GM23338 (cell line): Measurements from ENCODE around the gene LRRC10B. TPM values are rescaled to one million over a fixed set of nuclear protein-coding genes. Genes with fewer than 3 reads are reported as not detected.

Experiments used
- ATAC-seq: fragments of 200-7000 bp; cut with Tn5 transposase; 3 replicates; pipeline ENCODE4 v1.9.1; 2020
- DNase-seq: peaks from one replicate; pipeline ENCODE4 v3.0.0-alpha.2; 2015; ENCODE audit warnings: low spot score
- H2AFZ ChIP-seq: fragments of 200-600 bp; sonication (generic); 2 replicates; pipeline ENCODE4 v1.8.0; 2016; ENCODE audit warnings: antibody characterized with exemption, mild to moderate bottlenecking, moderate library complexity
- H3F3A ChIP-seq: fragments of 200-600 bp; sonication (generic); replicated peaks from 2 replicates; pipeline ENCODE4 v1.8.0; 2017; ENCODE audit warnings: antibody characterized with exemption, mixed run types, low read depth
- H3K27ac ChIP-seq: fragments of 200-600 bp; sonication (generic); 2 replicates; pipeline ENCODE4 v1.6.1; 2016; ENCODE audit warnings: low read depth
- H3K27me3 ChIP-seq: fragments of 200-600 bp; sonication (generic); 2 replicates; pipeline ENCODE4 v1.8.0; 2016; ENCODE audit warnings: mild to moderate bottlenecking, mixed run types, moderate library complexity; ENCODE audit not compliant: insufficient read depth
- H3K36me3 ChIP-seq: fragments of 200-600 bp; sonication (generic); 2 replicates; pipeline ENCODE4 v1.8.0; 2016; ENCODE audit warnings: mild to moderate bottlenecking; ENCODE audit not compliant: insufficient read depth
- H3K4me1 ChIP-seq: fragments of 200-600 bp; sonication (generic); 2 replicates; pipeline ENCODE4 v1.8.0; 2016; ENCODE audit warnings: mild to moderate bottlenecking, moderate library complexity; ENCODE audit not compliant: insufficient read depth
- H3K4me2 ChIP-seq: fragments of 200-600 bp; sonication (generic); 2 replicates; pipeline ENCODE4 v1.7.1; 2017; ENCODE audit warnings: mixed run types
- H3K4me3 ChIP-seq: fragments of 200-600 bp; sonication (generic); 2 replicates; pipeline ENCODE4 v1.6.1; 2016; ENCODE audit warnings: mixed run types
- H3K79me2 ChIP-seq: fragments of 200-600 bp; sonication (generic); replicated peaks from 2 replicates; pipeline ENCODE4 v1.8.0; 2017; ENCODE audit warnings: mild to moderate bottlenecking; ENCODE audit not compliant: insufficient read depth
- H3K9me2 ChIP-seq: fragments of 200-600 bp; sonication (generic); 2 replicates; pipeline ENCODE4 v1.8.0; 2017; ENCODE audit not compliant: insufficient read depth
- H4K20me1 ChIP-seq: fragments of 200-600 bp; sonication (generic); replicated peaks from 2 replicates; pipeline ENCODE4 v1.8.0; 2017; ENCODE audit warnings: mild to moderate bottlenecking; ENCODE audit not compliant: insufficient read depth
- H3K27ac Mint-ChIP-seq: 2 replicates; pipeline ENCODE4 v1.8.0; 2020; ENCODE audit warnings: inconsistent platforms, mild to moderate bottlenecking, moderate library complexity, mixed read lengths
- H3K27me3 Mint-ChIP-seq: 3 replicates; pipeline ENCODE4 v1.8.0; 2022; ENCODE audit warnings: low read depth, mild to moderate bottlenecking, moderate library complexity, mixed read lengths, inconsistent platforms; ENCODE audit not compliant: insufficient read depth, poor library complexity
- H3K36me3 Mint-ChIP-seq: 3 replicates; pipeline ENCODE4 v1.8.0; 2021; ENCODE audit warnings: low read depth, mild to moderate bottlenecking, inconsistent platforms, moderate library complexity, mixed read lengths
- H3K4me1 Mint-ChIP-seq: 3 replicates; pipeline ENCODE4 v1.8.0; 2020; ENCODE audit warnings: mild to moderate bottlenecking, inconsistent platforms, mixed read lengths
- H3K4me3 Mint-ChIP-seq: 3 replicates; pipeline ENCODE4 v1.8.0; 2021; ENCODE audit warnings: moderate library complexity, mild to moderate bottlenecking, inconsistent platforms, mixed read lengths
- H3K9me3 Mint-ChIP-seq: 3 replicates; pipeline ENCODE4 v1.8.0; 2020; ENCODE audit warnings: moderate library complexity, mild to moderate bottlenecking, inconsistent platforms, mixed read lengths
- CREB1 ChIP-seq: fragments of 250-450 bp; sonication (Bioruptor Pico); IDR thresholded peaks from 2 replicates; pipeline ENCODE4 v1.5.0; 2020; ENCODE audit warnings: low read depth, mild to moderate bottlenecking, moderate library complexity
- EZH2 ChIP-seq: fragments of 200-600 bp; sonication (generic); IDR thresholded peaks from one replicate; pipeline ENCODE4 v1.8.0; 2017; ENCODE audit warnings: antibody characterized with exemption, mild to moderate bottlenecking, low read depth; ENCODE audit not compliant: unreplicated experiment
- EZH2phosphoT487 ChIP-seq: fragments of 200-600 bp; sonication (generic); IDR thresholded peaks from one replicate; pipeline ENCODE4 v1.8.1; 2018; ENCODE audit warnings: antibody characterized with exemption; ENCODE audit not compliant: unreplicated experiment
- NANOG ChIP-seq: IDR thresholded peaks from 2 replicates; pipeline ENCODE4 v1.6.1; 2016; ENCODE audit warnings: antibody characterized with exemption, borderline replicate concordance
- POLR2AphosphoS5 ChIP-seq: IDR thresholded peaks from 2 replicates; pipeline ENCODE4 v1.6.1; 2016; ENCODE audit warnings: antibody characterized with exemption, low read depth
- STAT1 ChIP-seq: IDR thresholded peaks from one replicate; pipeline ENCODE4 v1.6.1; 2016; ENCODE audit warnings: antibody characterized with exemption; ENCODE audit not compliant: unreplicated experiment
- ZNF114 ChIP-seq: fragments of 250-450 bp; sonication (Bioruptor Pico); IDR thresholded peaks from 2 replicates; pipeline ENCODE4 v1.5.0; 2020; ENCODE audit warnings: mild to moderate bottlenecking, moderate library complexity
- ZNF331 ChIP-seq: fragments of 250-450 bp; sonication (Bioruptor Pico); IDR thresholded peaks from 2 replicates; pipeline ENCODE4 v1.5.0; 2020; ENCODE audit warnings: low read depth, mild to moderate bottlenecking, moderate library complexity
- polyA plus RNA-seq: library from polyadenylated mRNA; unstranded; fragments of >200 nt; fragmentation: Nextera tagmentation; extraction: Ambion mirVana; gene quantifications from 2 replicates; pipeline ENCODE4 v1.2.1, GENCODE V29; 2016
- total RNA-seq: library from RNA; depleted of rRNA; stranded (reverse); fragments of >200 nt; shearing (Covaris generic); gene quantifications from 2 replicates; pipeline ENCODE4 v1.2.3, GENCODE V29; 2014
- TF ChIP-seq, protein P1 (sequence below), 2 experiments: fragments of 200-600 bp in 1 of 2; sonication (generic) in 1 of 2; conservative IDR thresholded peaks; 2 replicates each; pipeline versions ENCODE4 v1.5.1 to v1.6.1; 2016 to 2017; ENCODE audit warnings: antibody characterized with exemption in 2 of 2, low read depth in 2 of 2, mild to moderate bottlenecking in 2 of 2, moderate library complexity in 1 of 2
- TF ChIP-seq, protein P2 (sequence below): IDR thresholded peaks from 2 replicates; pipeline ENCODE4 v1.6.1; 2016; ENCODE audit warnings: antibody characterized with exemption
- TF ChIP-seq, protein P3 (sequence below): IDR thresholded peaks from one replicate; pipeline ENCODE4 v1.6.1; 2018; ENCODE audit warnings: antibody characterized with exemption; ENCODE audit not compliant: unreplicated experiment

Gene LRRC10B
- total and polyA plus RNA-seq, 2 experiments from 2014 or later, result 0.47 to 1.6 TPM

DNA sequence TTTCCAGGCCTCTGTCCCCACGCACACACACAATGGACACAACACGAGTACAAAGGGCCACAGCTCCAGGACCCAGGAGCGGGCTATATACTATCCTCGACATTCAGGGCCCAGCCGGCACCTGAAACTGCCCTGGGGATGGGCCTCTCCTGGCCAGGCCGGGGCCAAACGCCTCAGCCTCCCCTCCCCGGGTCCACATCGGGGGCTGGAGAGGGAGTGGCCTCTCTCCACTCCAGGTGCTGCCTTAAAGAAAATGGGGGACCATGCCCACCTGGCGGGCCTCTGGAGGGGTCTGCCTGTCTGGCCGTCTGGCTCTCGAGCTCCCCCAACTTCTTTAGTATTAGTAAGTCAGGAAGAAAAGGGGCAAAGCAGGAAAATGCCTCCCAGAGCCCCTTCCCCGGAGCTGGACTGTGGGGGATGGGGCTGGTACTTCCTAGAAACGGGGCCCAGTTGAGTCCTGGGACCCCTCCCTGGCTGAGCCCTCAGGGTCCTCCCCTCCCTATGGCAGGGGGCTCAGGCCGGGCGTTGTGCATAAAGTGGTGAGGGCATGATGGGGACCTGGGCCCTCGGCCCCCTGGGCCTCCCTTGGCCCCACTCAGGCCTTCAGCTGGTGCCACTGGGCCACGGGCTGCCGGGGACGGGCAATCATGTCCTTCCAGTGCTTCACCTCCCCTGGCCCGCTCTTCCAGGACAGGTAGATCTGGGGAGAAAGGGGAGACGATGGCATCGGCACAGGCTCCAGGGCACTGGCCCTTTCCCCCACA, 9.7 kb downstream of the LRRC10B start:
- no peak overlapping the region for H3K4me2 ChIP-seq

DNA sequence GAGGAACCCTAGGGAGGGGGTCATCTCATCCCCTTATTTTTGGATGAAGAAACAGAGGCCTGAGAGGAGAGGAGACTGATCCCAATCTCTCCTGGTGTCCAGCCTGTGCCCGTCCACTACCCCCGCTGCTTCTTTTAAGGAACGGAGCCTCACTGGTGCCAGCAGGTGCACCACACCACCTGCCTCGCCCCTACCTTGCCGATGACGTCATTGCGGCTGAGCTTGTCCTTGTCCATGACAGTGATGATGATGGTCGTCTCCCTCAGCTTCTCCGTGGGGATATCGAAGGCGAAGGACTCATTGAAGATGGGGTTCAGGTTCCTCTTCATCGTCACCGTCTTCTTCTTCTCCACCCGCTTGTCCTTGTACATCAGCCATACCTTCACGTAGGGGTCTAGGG, 14.3 kb downstream of the LRRC10B start:
- Mint-ChIP-seq H3K36me3 (no peaks in the 10 kb centered on the region), H3K4me3 (no peak overlapping the region)
- ATAC-seq, result no peak
- TF ChIP-seq, protein P1, sequence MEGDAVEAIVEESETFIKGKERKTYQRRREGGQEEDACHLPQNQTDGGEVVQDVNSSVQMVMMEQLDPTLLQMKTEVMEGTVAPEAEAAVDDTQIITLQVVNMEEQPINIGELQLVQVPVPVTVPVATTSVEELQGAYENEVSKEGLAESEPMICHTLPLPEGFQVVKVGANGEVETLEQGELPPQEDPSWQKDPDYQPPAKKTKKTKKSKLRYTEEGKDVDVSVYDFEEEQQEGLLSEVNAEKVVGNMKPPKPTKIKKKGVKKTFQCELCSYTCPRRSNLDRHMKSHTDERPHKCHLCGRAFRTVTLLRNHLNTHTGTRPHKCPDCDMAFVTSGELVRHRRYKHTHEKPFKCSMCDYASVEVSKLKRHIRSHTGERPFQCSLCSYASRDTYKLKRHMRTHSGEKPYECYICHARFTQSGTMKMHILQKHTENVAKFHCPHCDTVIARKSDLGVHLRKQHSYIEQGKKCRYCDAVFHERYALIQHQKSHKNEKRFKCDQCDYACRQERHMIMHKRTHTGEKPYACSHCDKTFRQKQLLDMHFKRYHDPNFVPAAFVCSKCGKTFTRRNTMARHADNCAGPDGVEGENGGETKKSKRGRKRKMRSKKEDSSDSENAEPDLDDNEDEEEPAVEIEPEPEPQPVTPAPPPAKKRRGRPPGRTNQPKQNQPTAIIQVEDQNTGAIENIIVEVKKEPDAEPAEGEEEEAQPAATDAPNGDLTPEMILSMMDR (conservative IDR thresholded peaks at IDR 0.05; ENCODE audit: low read depth in 2 of 2), result no peak
- TF ChIP-seq POLR2AphosphoS5 (no peak), EZH2 (no peak), ZNF331 (CRISPR knock-in tag) (no peak), CREB1 (CRISPR knock-in tag) (no peak), NANOG (no peak), EZH2phosphoT487 (no peak), ZNF114 (no peak), STAT1 (no peak)
- TF ChIP-seq, protein P2, sequence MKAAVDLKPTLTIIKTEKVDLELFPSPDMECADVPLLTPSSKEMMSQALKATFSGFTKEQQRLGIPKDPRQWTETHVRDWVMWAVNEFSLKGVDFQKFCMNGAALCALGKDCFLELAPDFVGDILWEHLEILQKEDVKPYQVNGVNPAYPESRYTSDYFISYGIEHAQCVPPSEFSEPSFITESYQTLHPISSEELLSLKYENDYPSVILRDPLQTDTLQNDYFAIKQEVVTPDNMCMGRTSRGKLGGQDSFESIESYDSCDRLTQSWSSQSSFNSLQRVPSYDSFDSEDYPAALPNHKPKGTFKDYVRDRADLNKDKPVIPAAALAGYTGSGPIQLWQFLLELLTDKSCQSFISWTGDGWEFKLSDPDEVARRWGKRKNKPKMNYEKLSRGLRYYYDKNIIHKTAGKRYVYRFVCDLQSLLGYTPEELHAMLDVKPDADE, result no peak
- TF ChIP-seq, protein P3, sequence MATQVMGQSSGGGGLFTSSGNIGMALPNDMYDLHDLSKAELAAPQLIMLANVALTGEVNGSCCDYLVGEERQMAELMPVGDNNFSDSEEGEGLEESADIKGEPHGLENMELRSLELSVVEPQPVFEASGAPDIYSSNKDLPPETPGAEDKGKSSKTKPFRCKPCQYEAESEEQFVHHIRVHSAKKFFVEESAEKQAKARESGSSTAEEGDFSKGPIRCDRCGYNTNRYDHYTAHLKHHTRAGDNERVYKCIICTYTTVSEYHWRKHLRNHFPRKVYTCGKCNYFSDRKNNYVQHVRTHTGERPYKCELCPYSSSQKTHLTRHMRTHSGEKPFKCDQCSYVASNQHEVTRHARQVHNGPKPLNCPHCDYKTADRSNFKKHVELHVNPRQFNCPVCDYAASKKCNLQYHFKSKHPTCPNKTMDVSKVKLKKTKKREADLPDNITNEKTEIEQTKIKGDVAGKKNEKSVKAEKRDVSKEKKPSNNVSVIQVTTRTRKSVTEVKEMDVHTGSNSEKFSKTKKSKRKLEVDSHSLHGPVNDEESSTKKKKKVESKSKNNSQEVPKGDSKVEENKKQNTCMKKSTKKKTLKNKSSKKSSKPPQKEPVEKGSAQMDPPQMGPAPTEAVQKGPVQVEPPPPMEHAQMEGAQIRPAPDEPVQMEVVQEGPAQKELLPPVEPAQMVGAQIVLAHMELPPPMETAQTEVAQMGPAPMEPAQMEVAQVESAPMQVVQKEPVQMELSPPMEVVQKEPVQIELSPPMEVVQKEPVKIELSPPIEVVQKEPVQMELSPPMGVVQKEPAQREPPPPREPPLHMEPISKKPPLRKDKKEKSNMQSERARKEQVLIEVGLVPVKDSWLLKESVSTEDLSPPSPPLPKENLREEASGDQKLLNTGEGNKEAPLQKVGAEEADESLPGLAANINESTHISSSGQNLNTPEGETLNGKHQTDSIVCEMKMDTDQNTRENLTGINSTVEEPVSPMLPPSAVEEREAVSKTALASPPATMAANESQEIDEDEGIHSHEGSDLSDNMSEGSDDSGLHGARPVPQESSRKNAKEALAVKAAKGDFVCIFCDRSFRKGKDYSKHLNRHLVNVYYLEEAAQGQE, result no peak

More for the DNA sequence above, 9.7 kb downstream of the LRRC10B start:
- Mint-ChIP-seq H3K4me3 (no peak overlapping the region), H3K4me1 (peaks cover 36% of the 10 kb centered on the region), H3K9me3 (no peaks in the 10 kb centered on the region), H3K27me3 (peaks cover 22% of the 10 kb centered on the region), H3K27ac (no peak overlapping the region), H3K36me3 (no peaks in the 10 kb centered on the region)
- Histone ChIP-seq H3K79me2 (no peaks in the 10 kb centered on the region), H3K27ac (no peak overlapping the region), H4K20me1 (no peaks in the 10 kb centered on the region), H2AFZ (no peak overlapping the region), H3F3A (peaks cover 4% of the 10 kb centered on the region; the same call in 1 of the 2 replicates), H3K9me2 (no peaks in the 10 kb centered on the region), H3K4me1 (peaks cover 35% of the 10 kb centered on the region), H3K27me3 (no peaks in the 10 kb centered on the region), H3K4me3 (no peak overlapping the region), H3K36me3 (no peaks in the 10 kb centered on the region)
- ATAC-seq (no peak), DNase-seq (no peak)
- TF ChIP-seq, protein P1 (conservative IDR thresholded peaks at IDR 0.05; ENCODE audit: low read depth in 2 of 2), result no peak

More for the DNA sequence above, 14.3 kb downstream of the LRRC10B start:
- no peak overlapping the region for H3K4me2 ChIP-seq
- H3K4me1 ChIP-seq, result no peaks in the 10 kb centered on the region
- no peak for DNase-seq
- H3K9me3 Mint-ChIP-seq, result no peaks in the 10 kb centered on the region
- H3F3A ChIP-seq, result no peaks in the 10 kb centered on the region
- H3K36me3 ChIP-seq, result no peaks in the 10 kb centered on the region
- H4K20me1 ChIP-seq, result no peaks in the 10 kb centered on the region
- no peaks in the 10 kb centered on the region for H3K9me2 ChIP-seq
- no peak overlapping the region for H2AFZ ChIP-seq
- no peaks in the 10 kb centered on the region for H3K27me3 ChIP-seq
- H3K27ac ChIP-seq, result no peak overlapping the region
- H3K79me2 ChIP-seq, result no peaks in the 10 kb centered on the region
- no peak overlapping the region for H3K27ac Mint-ChIP-seq
- H3K4me1 Mint-ChIP-seq, result peaks cover 7% of the 10 kb centered on the region
- peaks cover 12% of the 10 kb centered on the region for H3K27me3 Mint-ChIP-seq
- H3K4me3 ChIP-seq, result no peak overlapping the region
